Placental epithelial cell (primary cell): ENCODE data around the gene FAM72D. TPM values are rescaled to one million over a fixed set of nuclear protein-coding genes. Genes with fewer than 3 reads are reported as not detected.

Source experiments
- total RNA-seq: library from RNA; depleted of rRNA; stranded (reverse); fragments of >200 nt; gene quantifications from 2 replicates; pipeline ENCODE4 v1.2.3, GENCODE V29; 2012

FAM72D gene
- total RNA-seq, result 0.79 and 0.98 TPM in 2 replicates

GRCh38 chr1:145095284-145096057 lies at the start of gene FAM72D, which contains the start of gene SRGAP2B:
Gene FAM72D, plus strand, starts transcription at chr1:145095974. Its CDS starts 874 bp downstream, at chr1:145096848.
Gene SRGAP2B, minus strand, starts transcription at chr1:145095328. Its CDS starts 2,427 bp downstream, at chr1:145092901.

Other genes starting within 250 kb of the FAM72D start
- 144 and 155 TPM in 2 replicates for gene SRGAP2B, start 646 bp upstream of the FAM72D start, total RNA-seq
- not detected in 2 replicates for gene PPIAL4D, start 146.2 kb downstream of the FAM72D start, total RNA-seq